IPS-15b (cell line): Measurements from ENCODE around the gene LRMDA.

Experiments
- H3K27me3 ChIP-seq: one replicate; pipeline ENCODE4 v1.6.1; 2013; ENCODE audit warnings: low read length; ENCODE audit not compliant: control insufficient read depth, insufficient read depth
- H3K36me3 ChIP-seq: one replicate; pipeline ENCODE4 v1.6.1; 2013; ENCODE audit warnings: low read length; ENCODE audit not compliant: control insufficient read depth, insufficient read depth
- H3K4me1 ChIP-seq: one replicate; pipeline ENCODE4 v1.6.1; 2013; ENCODE audit warnings: mild to moderate bottlenecking, low read length; ENCODE audit not compliant: control insufficient read depth, insufficient read depth
- H3K4me3 ChIP-seq: one replicate; pipeline ENCODE4 v1.5.1; 2013; ENCODE audit warnings: low read depth, low read length
- H3K9ac ChIP-seq: one replicate; pipeline ENCODE4 v1.6.1; 2013; ENCODE audit warnings: low read depth, mild to moderate bottlenecking, low read length
- H3K9me3 ChIP-seq: one replicate; pipeline ENCODE4 v1.6.1; 2013; ENCODE audit warnings: mild to moderate bottlenecking, low read length; ENCODE audit not compliant: control insufficient read depth, insufficient read depth

The LRMDA gene

GRCh38 chr10:75971402-75972211, 540.2 kb downstream of the LRMDA start:
- H3K4me3 ChIP-seq = no peak overlapping the region
- H3K36me3 ChIP-seq = no peaks in the 10 kb centered on the region
- no peaks in the 10 kb centered on the region for H3K9me3 ChIP-seq
- no peak overlapping the region for H3K9ac ChIP-seq
- no peaks in the 10 kb centered on the region for H3K27me3 ChIP-seq
- peaks cover 4% of the 10 kb centered on the region for H3K4me1 ChIP-seq

GRCh38 chr10:75972491-75973276, 541.3 kb downstream of the LRMDA start:
- no peak overlapping the region for H3K4me3 ChIP-seq
- H3K4me1 ChIP-seq = no peaks in the 10 kb centered on the region
- H3K36me3 ChIP-seq = no peaks in the 10 kb centered on the region
- no peaks in the 10 kb centered on the region for H3K9me3 ChIP-seq
- no peak overlapping the region for H3K9ac ChIP-seq
- no peaks in the 10 kb centered on the region for H3K27me3 ChIP-seq

- H3K9ac ChIP-seq = no peak overlapping the region
- no peaks in the 10 kb centered on the region for H3K27me3 ChIP-seq
- no peaks in the 10 kb centered on the region for H3K36me3 ChIP-seq
- no peaks in the 10 kb centered on the region for H3K4me1 ChIP-seq
- no peak overlapping the region for H3K4me3 ChIP-seq
- H3K9me3 ChIP-seq = no peaks in the 10 kb centered on the region
Measured at GRCh38 chr10:75974080-75974479, 542.7 kb downstream of the LRMDA start.

GRCh38 chr10:75976681-75977080, 545.3 kb downstream of the LRMDA start:
- Histone ChIP-seq H3K9ac (no peak overlapping the region), H3K9me3 (no peaks in the 10 kb centered on the region), H3K4me3 (no peak overlapping the region), H3K36me3 (no peaks in the 10 kb centered on the region), H3K4me1 (no peaks in the 10 kb centered on the region), H3K27me3 (no peaks in the 10 kb centered on the region)

GRCh38 chr10:75977139-75977538, 545.7 kb downstream of the LRMDA start:
- Histone ChIP-seq H3K4me1 (no peaks in the 10 kb centered on the region), H3K36me3 (no peaks in the 10 kb centered on the region), H3K9me3 (no peaks in the 10 kb centered on the region), H3K4me3 (no peak overlapping the region), H3K9ac (no peak overlapping the region), H3K27me3 (no peaks in the 10 kb centered on the region)

- H3K27me3 ChIP-seq = no peaks in the 10 kb centered on the region
- no peak overlapping the region for H3K9ac ChIP-seq
- H3K9me3 ChIP-seq = no peaks in the 10 kb centered on the region
- H3K4me3 ChIP-seq = no peak overlapping the region
- no peaks in the 10 kb centered on the region for H3K4me1 ChIP-seq
- H3K36me3 ChIP-seq = no peaks in the 10 kb centered on the region
Measured at GRCh38 chr10:75978213-75978612, 546.8 kb downstream of the LRMDA start.

- no peaks in the 10 kb centered on the region for H3K36me3 ChIP-seq
- no peak overlapping the region for H3K4me3 ChIP-seq
- no peaks in the 10 kb centered on the region for H3K4me1 ChIP-seq
- no peaks in the 10 kb centered on the region for H3K27me3 ChIP-seq
- no peaks in the 10 kb centered on the region for H3K9me3 ChIP-seq
- no peak overlapping the region for H3K9ac ChIP-seq
Measured at GRCh38 chr10:75980419-75981002, 549.1 kb downstream of the LRMDA start.

- Histone ChIP-seq H3K9me3 (no peaks in the 10 kb centered on the region), H3K4me3 (no peak overlapping the region), H3K27me3 (no peaks in the 10 kb centered on the region), H3K36me3 (no peaks in the 10 kb centered on the region), H3K9ac (no peak overlapping the region), H3K4me1 (no peaks in the 10 kb centered on the region)
Measured at GRCh38 chr10:75982611-75983369, 551.4 kb downstream of the LRMDA start.

GRCh38 chr10:75984067-75984466, 552.6 kb downstream of the LRMDA start:
- no peaks in the 10 kb centered on the region for H3K9me3 ChIP-seq
- H3K4me1 ChIP-seq = no peaks in the 10 kb centered on the region
- no peak overlapping the region for H3K9ac ChIP-seq
- no peak overlapping the region for H3K4me3 ChIP-seq
- H3K27me3 ChIP-seq = no peaks in the 10 kb centered on the region
- no peaks in the 10 kb centered on the region for H3K36me3 ChIP-seq

GRCh38 chr10:75987616-75988015, 556.2 kb downstream of the LRMDA start:
- Histone ChIP-seq H3K9me3 (no peaks in the 10 kb centered on the region), H3K4me3 (no peak overlapping the region), H3K36me3 (no peaks in the 10 kb centered on the region), H3K9ac (no peak overlapping the region), H3K27me3 (no peaks in the 10 kb centered on the region), H3K4me1 (no peaks in the 10 kb centered on the region)

- Histone ChIP-seq H3K4me3 (no peak overlapping the region), H3K36me3 (no peaks in the 10 kb centered on the region), H3K9ac (no peak overlapping the region), H3K4me1 (no peaks in the 10 kb centered on the region), H3K27me3 (no peaks in the 10 kb centered on the region), H3K9me3 (no peaks in the 10 kb centered on the region)
Measured at GRCh38 chr10:75994357-75995040, 563.1 kb downstream of the LRMDA start.
